Spinal cord (tissue), 10 donors: Measurements from ENCODE around the gene NFKBIB. TPM values are rescaled to one million over a fixed set of nuclear protein-coding genes. Genes with fewer than 3 reads are reported as not detected.
"Not testable (repeated sequence)": the region's sequence is repeated elsewhere in the genome, so short reads cannot be mapped to it uniquely, and the experiment has no call there.

Experiments
- DNase-seq, 6 donors: peaks; one replicate each; pipeline versions ENCODE4 v3.0.0 to v3.0.0-alpha.2; 2013 to 2015; ENCODE audit warnings: low spot score in 6 of 6, low read depth in 4 of 6
- H3K27ac ChIP-seq: one replicate; pipeline ENCODE4 v1.5.1; 2013; ENCODE audit warnings: low read depth, low read length, control low read depth
- H3K27me3 ChIP-seq: one replicate; pipeline ENCODE4 v1.6.1; 2013; ENCODE audit warnings: low read length; ENCODE audit not compliant: control insufficient read depth, insufficient read depth
- H3K36me3 ChIP-seq: one replicate; pipeline ENCODE4 v1.6.1; 2013; ENCODE audit warnings: low read length; ENCODE audit not compliant: control insufficient read depth, insufficient read depth
- H3K4me1 ChIP-seq: one replicate; pipeline ENCODE4 v1.6.1; 2013; ENCODE audit warnings: low read length; ENCODE audit not compliant: control insufficient read depth, insufficient read depth
- H3K4me3 ChIP-seq: one replicate; pipeline ENCODE4 v1.5.1; 2013; ENCODE audit warnings: low read depth, low read length, control low read depth
- H3K9me3 ChIP-seq: one replicate; pipeline ENCODE4 v1.6.1; 2013; ENCODE audit warnings: low read length; ENCODE audit not compliant: control insufficient read depth, insufficient read depth
- WGBS: methylation state at CpG from one replicate; pipeline ENCODE4 v1.1.5; 2013; ENCODE audit warnings: missing lambda C conversion rate; ENCODE audit not compliant: insufficient coverage; 5-methylcytosine and 5-hydroxymethylcytosine counted together
- polyA plus RNA-seq, 2 donors: library from polyadenylated mRNA; unstranded; fragments of 120-200 nt; gene quantifications; one replicate each; pipeline ENCODE4 v1.2.1, GENCODE V29; 2013; ENCODE audit not compliant: insufficient read length in 2 of 2
- total RNA-seq, 2 donors: library from RNA; depleted of rRNA in 1 of 2; stranded (reverse); fragments of 120-200 nt in 1 of 2; fragments of >200 nt in 1 of 2; gene quantifications; one replicate each; pipeline versions ENCODE4 v1.2.3 to v1.2.4, GENCODE V29; 2013 to 2014
- donor health status: healthy.

The NFKBIB gene
- total and polyA plus RNA-seq, 4 donors = 5.6 to 14.8 (median 12.7) TPM

- Histone ChIP-seq H3K36me3 (no peaks in the 10 kb centered on the region), H3K4me3 (no peak overlapping the region), H3K9me3 (no peaks in the 10 kb centered on the region), H3K4me1 (peaks cover 10% of the 10 kb centered on the region), H3K27me3 (no peaks in the 10 kb centered on the region), H3K27ac (no peak overlapping the region)
- DNase-seq = no peak
- 100% methylated on average over 2 of the region's 3 CpGs for WGBS
Measured at GRCh38 chr19:38856813-38857212, 43.0 kb upstream of the NFKBIB start.

GRCh38 chr19:38859631-38860204 lies 40.1 kb upstream of the NFKBIB start:
- H3K9me3 ChIP-seq, H3K27ac ChIP-seq, H3K27me3 ChIP-seq, DNase-seq, H3K4me3 ChIP-seq, H3K36me3 ChIP-seq: not testable (repeated sequence)
- WGBS = 55% methylated on average over 10 of the region's 21 CpGs
- peaks cover 10% of the 10 kb centered on the region for H3K4me1 ChIP-seq

GRCh38 chr19:38861368-38861767 lies 38.4 kb upstream of the NFKBIB start:
- no CpG with 5 or more reads among the region's 3 CpGs for WGBS

GRCh38 chr19:38862321-38863059 lies 37.3 kb upstream of the NFKBIB start:
- no peaks in the 10 kb centered on the region for H3K27me3 ChIP-seq
- WGBS = 20% methylated on average over 4 of the region's 10 CpGs
- no peak overlapping the region for H3K4me3 ChIP-seq
- H3K9me3 ChIP-seq = no peaks in the 10 kb centered on the region
- peaks cover 10% of the 10 kb centered on the region for H3K4me1 ChIP-seq
- no peaks in the 10 kb centered on the region for H3K36me3 ChIP-seq
- peak overlapping the region; percentile 47 for H3K27ac ChIP-seq
- DNase-seq = peak in 4 of 6 donors; percentile 15 to 85 (median 46)

More at GRCh38 chr19:38861368-38861767, 38.4 kb upstream of the NFKBIB start:
- DNase-seq = no peak
- H3K4me1 ChIP-seq = peaks cover 10% of the 10 kb centered on the region
- H3K27me3 ChIP-seq = no peaks in the 10 kb centered on the region
- no peaks in the 10 kb centered on the region for H3K36me3 ChIP-seq
- H3K4me3 ChIP-seq = no peak overlapping the region
- no peaks in the 10 kb centered on the region for H3K9me3 ChIP-seq
- no peak overlapping the region for H3K27ac ChIP-seq

- Histone ChIP-seq H3K27me3 (no peaks in the 10 kb centered on the region), H3K4me1 (peaks cover 25% of the 10 kb centered on the region), H3K36me3 (peaks cover 9% of the 10 kb centered on the region), H3K9me3 (no peaks in the 10 kb centered on the region), H3K27ac (no peak overlapping the region), H3K4me3 (no peak overlapping the region)
- WGBS = 85% methylated on average over 5 of the region's 10 CpGs
- no peak for DNase-seq
Measured at GRCh38 chr19:38867171-38867780, 32.5 kb upstream of the NFKBIB start.

GRCh38 chr19:38868551-38868950 lies 31.2 kb upstream of the NFKBIB start:
- Histone ChIP-seq H3K9me3 (no peaks in the 10 kb centered on the region), H3K4me3 (no peak overlapping the region), H3K4me1 (peaks cover 17% of the 10 kb centered on the region), H3K36me3 (peaks cover 9% of the 10 kb centered on the region), H3K27ac (no peak overlapping the region), H3K27me3 (no peaks in the 10 kb centered on the region)
- DNase-seq = no peak
- 86% methylated on average over 2 of the region's 6 CpGs for WGBS

GRCh38 chr19:38869160-38869835 lies 30.5 kb upstream of the NFKBIB start:
- Histone ChIP-seq H3K27me3 (no peaks in the 10 kb centered on the region), H3K27ac (no peak overlapping the region), H3K4me3 (peak overlapping the region; percentile 56), H3K9me3 (no peaks in the 10 kb centered on the region), H3K36me3 (peaks cover 9% of the 10 kb centered on the region), H3K4me1 (peaks cover 17% of the 10 kb centered on the region)
- WGBS = 3% methylated on average over 31 of the region's 34 CpGs
- DNase-seq = peak in 1 of 6 donors; percentile 57

- H3K36me3 ChIP-seq = peaks cover 9% of the 10 kb centered on the region
- H3K9me3 ChIP-seq = no peaks in the 10 kb centered on the region
- H3K27ac ChIP-seq = no peak overlapping the region
- 13% methylated on average over 54 of the region's 62 CpGs for WGBS
- peaks cover 17% of the 10 kb centered on the region for H3K4me1 ChIP-seq
- no peaks in the 10 kb centered on the region for H3K27me3 ChIP-seq
- peak in 3 of 6 donors; percentile 35 to 91 (median 79) for DNase-seq
- peak overlapping the region; percentile 56 for H3K4me3 ChIP-seq
Measured at GRCh38 chr19:38869836-38870607, 29.7 kb upstream of the NFKBIB start.

GRCh38 chr19:38870612-38871011 lies 29.2 kb upstream of the NFKBIB start:
- no peak overlapping the region for H3K4me3 ChIP-seq
- peaks cover 17% of the 10 kb centered on the region for H3K4me1 ChIP-seq
- no peak for DNase-seq
- peaks cover 9% of the 10 kb centered on the region for H3K36me3 ChIP-seq
- H3K27me3 ChIP-seq = no peaks in the 10 kb centered on the region
- 89% methylated on average over 14 of the region's 19 CpGs for WGBS
- H3K9me3 ChIP-seq = no peaks in the 10 kb centered on the region
- H3K27ac ChIP-seq = no peak overlapping the region
